Iris pigment epithelial cell (primary cell): ENCODE data around the gene CPED1.
A peak's percentile ranks its signal among the peaks of the same experiment; 100 is the strongest.
"Not testable (repeated sequence)": the region's sequence is repeated elsewhere in the genome, so short reads cannot be mapped to it uniquely, and the experiment has no call there.

Source experiments
- DNase-seq: peaks from one replicate; pipeline ENCODE4 v3.0.0-alpha.2; 2011; ENCODE audit warnings: low read depth

CPED1 gene

DNA sequence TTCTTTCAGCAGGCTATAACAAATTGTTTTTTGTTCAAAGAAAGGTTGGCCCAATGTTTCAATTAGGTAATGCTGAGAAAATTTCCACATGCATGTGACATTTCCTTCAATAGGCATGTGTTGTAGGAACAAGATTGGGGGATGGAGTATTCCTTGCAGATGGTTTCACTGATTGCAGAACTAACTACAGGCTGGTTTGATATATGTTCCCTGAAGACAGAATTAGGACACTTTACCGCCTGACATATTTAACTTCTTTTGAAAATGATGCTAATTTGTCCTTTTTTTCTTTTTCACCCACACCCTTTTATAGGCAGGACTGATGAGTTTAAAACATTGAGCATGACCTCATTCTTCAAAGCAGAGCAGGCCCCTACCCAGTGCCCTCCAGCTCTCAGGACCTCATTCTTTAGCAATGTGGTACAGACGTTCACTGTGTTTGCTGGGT is 163.3 kb downstream of the CPED1 start:
- DNase-seq = peak; percentile 8

DNA sequence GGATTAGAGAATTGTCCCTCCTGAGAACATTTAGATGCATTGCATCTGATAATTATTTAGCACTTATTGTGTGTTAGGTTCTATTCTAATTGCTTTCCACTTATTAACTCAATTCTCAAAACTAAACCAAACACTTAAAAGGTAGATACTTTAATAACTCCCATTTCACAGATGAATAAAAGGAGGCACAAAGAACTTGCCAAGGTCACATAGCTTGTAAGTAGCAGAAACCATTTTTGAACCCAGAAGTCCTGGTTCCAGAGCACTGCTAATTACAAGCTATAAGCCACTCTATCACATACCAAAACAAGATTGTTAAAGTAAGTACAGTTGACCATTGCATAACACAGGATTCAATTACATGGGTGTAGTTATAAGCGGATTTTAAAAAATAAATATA is 164.9 kb downstream of the CPED1 start:
- DNase-seq = no peak

DNA sequence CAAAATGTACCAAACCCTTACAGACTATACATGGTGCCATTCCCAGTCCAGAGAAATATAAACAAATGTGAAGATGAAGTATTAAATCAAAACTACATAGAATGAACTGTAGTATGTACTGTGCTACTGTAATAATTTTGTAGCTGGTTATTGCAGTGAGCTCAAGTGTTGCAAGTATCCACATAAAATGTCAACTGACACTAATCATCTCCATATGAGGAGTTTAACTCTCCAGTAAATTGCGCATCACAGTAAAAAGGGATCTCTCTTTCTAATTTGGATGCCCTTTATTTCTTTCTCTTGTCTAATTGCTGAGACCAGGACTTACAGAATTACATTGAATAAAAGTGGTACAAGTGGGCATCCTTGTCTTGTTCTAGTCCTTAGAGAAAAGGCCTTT is 165.5 kb downstream of the CPED1 start:
- DNase-seq = no peak

DNA sequence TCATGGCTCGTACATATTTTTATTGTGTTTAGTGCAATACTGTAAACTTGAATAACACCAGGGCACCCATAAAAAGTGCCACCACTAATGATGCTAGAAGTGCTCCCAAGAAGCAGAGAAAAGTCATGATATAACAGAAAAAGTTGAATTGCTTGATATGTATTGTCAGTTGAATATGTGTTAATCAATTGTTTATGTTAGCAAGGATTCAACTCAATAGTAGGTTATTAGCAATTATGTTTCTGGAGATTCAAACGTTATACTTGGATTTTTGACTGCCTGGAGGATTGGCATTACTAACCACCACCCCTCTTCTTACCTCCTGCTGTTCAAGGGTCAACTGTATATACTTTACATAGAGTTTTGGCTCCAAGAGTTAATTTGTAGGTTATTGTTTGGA is 168.3 kb downstream of the CPED1 start:
- DNase-seq = no peak

DNA sequence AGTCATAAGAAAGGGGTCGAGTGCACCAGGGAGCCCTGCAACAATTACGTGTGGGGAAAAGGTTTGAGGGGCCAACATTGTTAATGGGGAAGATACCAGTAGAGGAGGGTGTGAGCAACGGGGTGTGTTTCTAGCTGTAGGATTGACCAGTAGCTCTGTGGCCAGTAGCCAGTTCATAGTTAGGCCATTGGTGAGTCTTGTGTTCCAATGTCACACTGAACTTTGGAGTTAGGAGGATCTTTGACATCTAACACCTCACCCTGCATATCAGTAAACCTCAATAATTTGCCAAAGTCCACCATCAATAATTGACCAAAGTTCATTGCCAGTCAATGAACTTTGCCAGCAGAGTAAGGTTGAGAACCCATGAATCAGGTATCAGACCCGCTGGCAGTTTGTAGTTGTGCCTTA is 168.8 kb downstream of the CPED1 start:
- DNase-seq = no peak

DNA sequence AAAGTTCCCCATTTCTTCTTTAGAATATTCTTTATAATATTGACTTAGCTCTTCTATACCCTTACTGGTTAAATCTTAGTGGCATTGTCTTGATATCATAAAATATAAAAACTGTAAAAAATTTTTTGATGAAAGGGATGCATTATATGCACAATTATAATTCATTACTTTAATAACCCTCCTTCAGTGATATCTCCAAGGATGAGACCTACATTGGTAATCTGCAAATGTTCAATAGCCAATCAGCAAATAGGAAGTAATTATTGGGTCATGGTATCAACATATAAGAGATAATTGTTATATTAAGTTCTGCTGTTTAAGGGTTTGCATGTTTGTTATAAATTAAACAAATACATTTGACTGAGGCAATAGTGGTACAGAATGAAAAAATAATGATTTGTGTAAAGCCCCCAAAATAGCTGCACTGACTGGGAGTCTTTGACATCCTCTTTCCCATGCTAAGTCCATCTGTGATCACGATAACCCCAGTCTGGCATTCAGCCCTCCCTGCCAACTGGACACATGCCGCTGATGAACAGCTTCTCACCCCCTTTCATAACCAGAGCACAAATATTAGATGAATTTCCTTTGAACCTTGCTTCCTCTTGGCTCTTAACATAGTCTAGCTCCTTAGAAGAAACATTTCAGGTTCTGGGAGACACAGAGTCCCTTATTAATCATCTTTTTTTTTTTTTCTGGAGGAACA is 169.5 kb downstream of the CPED1 start:
- no peak for DNase-seq

DNA sequence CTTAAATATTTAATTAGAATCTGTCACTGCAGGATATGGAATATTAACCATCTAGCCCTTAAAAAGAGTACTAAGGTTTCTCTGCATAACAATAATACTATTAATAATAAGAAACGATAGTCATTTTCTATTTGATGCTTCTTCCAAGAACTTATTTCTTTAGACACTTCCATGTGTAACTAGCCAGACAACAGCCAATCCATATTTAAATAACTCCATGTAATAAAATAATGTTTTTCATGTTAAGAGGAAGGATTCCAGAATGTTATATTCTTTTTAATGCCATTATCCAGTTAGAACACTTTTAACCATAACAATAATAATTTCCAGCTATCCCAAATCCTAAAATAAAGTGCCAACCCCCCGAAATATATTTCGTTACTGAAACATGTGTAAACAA is 170.2 kb downstream of the CPED1 start:
- DNase-seq = no peak

DNA sequence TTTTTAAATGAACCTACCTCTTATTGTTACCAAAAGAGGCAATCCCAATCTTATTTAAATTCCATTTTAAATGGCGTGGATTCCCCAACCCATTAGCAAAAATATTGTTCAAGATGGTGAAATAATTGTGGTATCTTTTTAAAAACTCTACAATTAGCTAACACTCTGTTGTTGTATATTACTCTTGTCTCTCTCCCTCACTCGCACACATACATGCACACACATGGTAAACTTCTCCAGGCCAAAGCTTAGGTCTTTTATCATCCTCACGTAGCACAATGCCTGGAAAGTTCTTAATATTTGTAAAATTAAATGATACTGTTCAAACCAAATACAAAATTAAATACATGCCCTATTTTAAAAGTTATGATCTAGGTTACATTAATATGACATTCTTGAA is 171.0 kb downstream of the CPED1 start:
- DNase-seq = no peak

DNA sequence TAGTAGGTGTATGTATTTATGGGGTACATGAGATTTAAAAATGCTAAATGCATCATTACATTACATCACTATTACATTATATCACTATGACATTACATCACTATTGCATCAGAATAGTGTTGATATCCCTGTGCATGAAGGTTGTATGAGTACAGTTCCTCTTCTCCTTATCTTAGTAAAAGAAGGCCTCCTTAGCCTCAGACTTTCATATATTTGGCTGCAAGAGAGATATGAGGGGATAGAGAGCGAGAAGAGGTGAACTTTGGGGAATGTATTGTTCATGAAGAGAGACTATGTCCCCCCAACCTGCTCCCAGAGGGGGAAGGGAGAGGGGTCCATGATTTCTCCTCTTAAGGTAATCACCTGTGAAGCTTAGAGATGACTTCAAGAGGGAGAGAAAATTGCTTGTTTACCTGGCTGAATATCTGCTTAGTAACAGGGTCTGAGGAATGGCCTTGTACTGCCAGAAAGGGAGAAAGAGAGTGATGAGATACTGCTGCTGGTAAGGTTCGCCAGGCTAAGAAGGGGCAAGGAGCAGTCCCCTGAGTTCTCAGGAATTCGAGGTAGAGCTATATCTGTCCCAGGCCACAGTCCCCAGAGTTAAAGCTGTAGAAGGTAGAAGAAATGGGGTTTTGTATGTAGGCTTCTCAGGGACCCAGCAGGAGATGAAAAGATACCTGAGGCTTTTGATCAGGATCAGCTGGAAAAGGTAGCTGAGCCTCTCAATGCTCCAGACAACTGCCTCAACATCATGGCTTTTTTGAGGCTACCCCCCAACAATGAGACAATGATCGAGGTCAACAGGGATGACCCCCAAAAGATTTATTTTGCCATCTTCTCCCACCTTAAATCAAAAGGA is 171.9 kb downstream of the CPED1 start:
- no peak for DNase-seq

DNA sequence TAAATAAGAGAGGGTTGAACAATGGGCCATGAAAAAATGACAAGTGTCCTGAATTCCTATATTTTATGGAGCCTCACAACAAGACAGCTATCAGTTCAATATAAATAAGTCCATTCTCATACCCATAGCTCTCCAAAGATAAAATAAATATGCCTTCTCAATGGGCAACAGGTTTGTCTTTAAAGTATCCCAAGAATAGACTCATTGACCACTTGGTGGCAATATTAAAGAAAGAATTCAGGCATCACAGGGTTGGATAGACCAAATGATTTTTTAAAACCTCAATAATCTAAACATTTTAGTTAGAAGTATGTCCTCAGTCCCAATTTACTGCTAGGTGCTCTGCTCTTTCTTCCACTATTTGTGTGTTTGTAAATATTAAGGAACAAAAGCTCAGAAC is 175.2 kb downstream of the CPED1 start:
- DNase-seq = no peak

DNA sequence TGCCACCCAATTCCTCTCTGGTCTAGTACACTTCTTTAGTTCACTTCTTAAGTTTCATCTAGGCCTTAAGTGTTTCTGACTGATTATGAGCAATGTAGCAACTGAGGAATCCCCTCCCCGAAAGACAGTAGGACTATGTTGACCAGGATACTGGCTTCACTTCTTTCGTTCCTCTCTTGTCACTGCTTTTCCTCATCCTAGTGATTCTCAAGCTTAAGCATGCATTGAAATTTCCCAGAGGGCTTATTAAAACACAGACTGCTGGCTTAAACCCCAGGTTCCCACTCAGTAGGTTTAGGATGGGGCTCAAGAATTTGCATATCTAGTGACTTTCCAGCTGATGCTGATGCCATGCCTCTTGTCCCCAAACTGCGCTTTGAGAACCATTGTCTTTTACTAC is 175.7 kb downstream of the CPED1 start:
- no peak for DNase-seq

DNA sequence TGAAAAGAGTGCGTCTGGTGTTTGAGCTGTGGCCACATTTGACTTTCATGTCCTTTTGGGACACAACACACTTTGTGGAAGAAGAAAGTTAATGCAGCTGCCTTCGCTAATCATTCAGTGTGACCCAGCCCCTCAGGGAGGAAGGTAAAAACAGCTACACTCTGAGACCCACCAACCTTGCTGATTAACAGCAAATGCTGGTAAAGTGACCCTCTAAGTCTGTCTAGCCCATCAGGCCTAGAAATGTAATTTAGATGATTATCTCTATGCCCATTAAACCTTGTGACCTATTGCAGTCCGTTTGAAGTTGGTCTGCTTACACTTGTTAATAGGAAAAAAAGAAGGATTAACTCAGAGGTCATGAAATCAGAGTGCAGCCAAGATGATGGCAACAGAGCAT is 178.4 kb downstream of the CPED1 start:
- DNase-seq = no peak

DNA sequence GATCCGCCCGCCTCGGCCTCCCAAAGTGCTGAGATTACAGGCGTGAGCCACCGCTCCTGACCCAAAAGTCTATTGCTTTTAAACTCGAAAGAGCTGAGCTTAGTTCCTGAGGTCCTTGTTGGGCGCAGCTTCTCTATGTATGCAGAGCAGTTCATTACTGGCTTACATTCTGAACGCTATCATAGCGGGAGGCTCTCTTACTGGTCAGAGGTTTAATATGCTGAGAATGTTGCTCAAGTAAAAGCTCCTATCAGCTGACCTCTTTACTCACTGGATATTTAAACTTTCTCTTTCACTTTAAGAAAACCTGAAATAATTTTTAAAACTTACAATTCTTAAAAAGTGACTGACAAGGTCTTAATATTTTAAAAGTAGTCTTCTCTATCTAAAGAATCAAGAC is 179.5 kb downstream of the CPED1 start:
- DNase-seq = peak; percentile 67

DNA sequence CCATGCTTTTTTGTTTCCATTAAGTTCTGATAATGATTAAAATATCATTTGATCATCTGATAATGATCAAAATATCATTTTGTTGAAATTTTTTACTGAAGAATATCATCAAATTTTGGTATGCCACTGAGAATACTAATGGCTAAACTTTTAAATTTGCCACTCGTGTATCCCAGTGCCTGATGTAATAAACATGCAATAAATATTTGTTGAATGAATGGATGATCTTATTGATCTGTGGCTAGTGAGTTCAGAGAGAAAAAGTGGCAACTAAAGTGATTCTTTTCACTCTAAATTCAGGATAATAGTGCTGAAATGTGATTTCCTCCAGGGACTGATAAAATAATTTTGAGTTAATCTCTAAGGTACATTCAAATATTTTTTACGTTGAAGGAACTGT is 181.0 kb downstream of the CPED1 start:
- no peak for DNase-seq

DNA sequence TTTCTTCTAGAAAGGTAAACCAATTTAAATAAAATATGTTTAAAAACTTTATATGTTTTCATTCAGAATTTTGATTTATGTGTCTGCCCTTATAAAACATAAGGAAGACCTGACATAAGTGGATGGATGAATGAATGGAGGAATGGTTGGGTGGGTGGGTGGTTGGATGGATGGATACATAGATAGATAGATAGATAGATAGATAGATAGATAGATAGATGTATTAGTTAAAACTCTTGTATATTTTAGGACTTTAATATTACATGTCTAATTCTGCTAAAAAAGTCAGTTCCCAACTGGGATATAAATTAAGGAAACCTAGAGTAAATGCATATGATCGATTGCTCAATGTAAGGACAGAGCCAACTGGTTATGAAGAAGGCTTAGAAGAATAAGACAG is 184.0 kb downstream of the CPED1 start:
- no peak for DNase-seq

DNA sequence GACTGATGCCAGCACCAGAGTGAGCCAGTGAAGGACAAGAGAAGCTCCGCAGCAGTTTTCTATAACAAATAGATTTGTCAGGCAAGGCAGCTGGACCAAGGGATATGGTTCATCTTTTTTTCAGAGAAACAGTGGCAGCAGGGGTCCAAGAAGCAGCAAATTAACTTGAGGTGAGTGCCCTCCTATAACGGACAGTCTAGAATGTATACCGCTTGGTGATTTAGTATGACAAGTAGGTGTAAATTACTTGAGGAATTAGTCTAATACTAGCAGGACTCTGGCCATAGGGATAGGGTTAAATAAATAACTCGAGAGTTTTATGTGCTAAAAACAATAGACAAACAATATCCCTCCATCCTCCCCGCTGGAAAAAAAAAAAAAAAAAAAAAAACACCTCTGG is 187.3 kb downstream of the CPED1 start:
- no peak for DNase-seq

DNA sequence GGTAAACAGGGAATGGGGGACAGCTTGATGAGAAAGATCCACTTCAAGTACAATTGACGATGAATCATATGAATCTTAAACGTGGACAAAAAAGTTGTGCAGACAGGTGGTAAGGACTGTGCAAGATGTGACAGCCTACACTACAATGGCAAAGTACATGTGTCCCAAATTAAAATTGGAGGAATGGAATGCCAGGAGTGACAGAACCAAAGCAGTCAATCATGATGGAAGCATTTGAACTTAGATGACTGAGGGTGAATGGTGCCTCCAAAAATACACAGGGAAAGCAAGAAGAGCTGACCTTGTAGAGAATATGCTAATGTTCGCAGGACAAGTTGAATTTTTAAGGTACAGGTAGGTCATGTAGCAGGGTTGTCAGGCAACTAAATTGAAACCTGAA is 189.9 kb downstream of the CPED1 start:
- DNase-seq = no peak

DNA sequence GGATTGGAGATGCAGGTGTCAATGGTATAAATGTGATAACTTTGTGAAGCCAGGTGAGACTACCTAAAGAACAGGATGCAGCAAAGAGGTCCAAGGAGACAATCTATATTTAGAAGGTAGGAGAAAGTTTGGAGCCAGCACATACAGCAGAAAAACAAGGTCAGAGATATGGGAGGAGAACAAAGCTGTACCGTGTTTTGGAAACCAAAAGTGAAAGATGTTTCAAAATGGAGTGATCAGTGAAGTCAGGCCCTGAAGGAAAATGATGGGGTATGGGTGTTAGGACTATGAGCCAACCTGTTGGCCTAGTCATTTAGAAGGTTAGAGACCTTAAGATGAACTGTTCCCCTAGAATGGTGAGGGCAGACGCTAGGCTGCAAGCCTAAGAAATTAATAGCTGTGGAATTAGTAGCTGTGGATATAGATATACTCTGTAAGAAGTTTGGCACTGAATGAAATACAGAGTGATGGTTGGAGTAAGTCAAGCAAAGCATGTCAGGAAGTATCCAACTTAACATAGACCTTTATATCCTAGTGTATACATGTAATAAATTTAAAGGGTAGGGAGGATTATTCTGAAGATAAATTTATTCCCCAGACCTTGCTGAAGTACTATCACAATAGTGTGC is 190.5 kb downstream of the CPED1 start:
- no peak for DNase-seq

DNA sequence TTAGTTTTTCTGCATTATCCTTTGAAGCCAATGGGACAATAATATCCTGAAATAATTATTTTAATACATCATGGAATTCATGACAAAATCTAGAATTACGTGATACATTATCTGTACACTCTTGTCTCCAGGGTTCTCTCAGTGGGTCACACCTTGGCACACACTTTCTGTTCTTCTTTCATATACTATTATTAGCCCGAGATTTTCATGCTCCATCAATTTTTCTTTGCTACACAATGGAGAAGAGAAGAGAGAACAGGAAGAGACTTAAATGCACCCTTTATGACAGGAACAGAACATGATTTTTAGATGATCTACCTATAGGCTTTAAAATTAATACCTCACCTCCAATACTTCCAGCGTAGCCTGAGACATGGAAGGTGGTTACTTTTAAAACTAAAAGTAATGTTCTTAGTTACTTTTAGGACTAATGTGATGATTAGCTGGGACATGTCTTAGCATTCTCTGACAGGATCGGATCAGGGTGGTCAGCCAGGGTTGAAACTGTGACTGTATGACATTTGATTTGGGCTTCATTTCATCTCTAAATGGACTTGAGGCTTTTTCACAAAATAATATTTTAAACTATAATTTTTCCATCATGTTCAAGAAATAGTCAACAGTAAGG is 192.0 kb downstream of the CPED1 start:
- no peak for DNase-seq

DNA sequence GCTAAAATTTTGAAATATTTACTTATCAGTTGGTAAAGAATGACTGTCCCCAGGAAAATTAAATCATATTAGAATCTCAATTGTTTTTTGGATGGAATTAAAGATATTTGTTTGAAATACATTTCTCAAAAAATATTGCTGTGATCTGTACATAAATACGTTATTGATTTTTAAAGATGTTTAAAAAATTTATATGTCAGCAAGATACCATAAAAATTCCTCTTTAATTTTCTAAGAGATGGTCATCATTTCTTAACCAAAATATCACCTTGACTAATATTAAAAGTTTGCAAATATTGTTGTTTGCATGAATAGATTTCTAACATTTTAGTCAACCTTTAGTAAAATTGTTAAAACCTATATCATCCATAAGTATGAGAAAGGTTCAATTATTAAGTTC is 192.8 kb downstream of the CPED1 start:
- no peak for DNase-seq

DNA sequence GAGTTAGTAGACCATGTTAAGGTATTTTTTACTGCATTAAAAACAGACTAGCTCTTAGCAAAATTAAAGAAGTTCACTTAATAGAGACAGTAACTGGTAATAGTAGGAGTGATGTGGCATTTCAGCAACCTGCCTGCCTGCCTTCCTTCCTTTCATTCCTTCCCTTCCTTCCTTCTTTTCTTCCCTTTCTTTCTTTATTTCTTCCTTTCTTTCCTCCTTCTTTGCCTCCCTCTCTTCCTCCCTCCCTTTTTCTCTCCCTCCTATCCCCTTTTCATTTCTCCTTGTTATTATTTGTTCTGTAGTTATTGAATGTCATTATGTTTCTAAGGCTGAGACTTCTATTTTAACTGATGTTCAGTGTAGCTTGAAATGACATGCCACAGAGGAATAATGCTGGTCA is 193.8 kb downstream of the CPED1 start:
- no peak for DNase-seq

DNA sequence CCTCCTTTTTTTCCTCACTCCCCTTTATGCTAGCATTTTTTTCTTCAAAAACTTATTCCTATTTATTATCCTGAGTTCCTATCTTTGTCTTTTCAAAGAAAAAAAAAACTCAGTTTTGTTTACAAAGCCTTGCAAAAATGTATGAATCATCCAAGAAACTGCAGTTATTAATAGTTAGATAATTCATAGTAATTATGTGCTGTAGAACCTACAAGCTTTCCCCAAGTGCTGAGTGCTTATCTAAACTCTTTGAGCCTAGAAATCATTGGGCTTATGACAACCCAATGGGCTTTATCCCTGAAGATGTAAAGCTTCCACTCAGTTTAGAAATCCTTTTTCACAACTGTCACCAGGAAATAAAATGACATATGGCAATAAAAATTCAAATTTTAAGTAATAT is 194.4 kb downstream of the CPED1 start:
- DNase-seq = peak; percentile 24

DNA sequence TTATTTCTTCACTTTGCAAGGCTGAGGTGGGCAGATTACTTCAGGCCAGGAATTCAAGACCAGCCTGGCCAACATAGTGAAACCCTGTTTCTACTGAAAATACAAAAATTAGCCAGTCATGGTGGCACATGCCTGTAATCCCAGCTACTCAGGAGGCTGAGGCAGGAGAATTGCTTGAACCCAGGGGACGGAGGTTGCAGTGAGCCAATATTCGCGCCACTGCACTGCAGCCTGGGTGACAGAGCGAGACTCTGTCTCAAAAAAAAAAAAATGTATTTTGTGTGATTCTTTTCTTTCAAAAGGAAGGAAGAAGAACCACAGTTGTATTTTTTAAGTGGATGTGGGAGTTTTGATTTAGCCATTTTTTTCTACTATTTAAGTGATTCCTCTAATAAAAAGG is 195.4 kb downstream of the CPED1 start:
- DNase-seq = not testable (repeated sequence)
